OCI-LY7 (cell line): ENCODE data around the gene STK38L. TPM values are rescaled to one million over a fixed set of nuclear protein-coding genes. Genes with fewer than 3 reads are reported as not detected.

Source experiments
- BruUV-seq: library from RNA; stranded (reverse); fragments of 400-500 nt; replicated peaks from 2 replicates; lab custom pipeline; 2021; lab: Mats Ljungman, UMichigan
- CTCF ChIA-PET: fragments of 300-600 bp; sonication (Branson Sonifier 250); formaldehyde crosslinking; loops from one replicate; lab custom pipeline; 2022; ENCODE audit warnings: antibody characterized with exemption; ENCODE audit not compliant: unreplicated experiment; lab: Charles Lee
- POLR2A ChIA-PET: fragments of 300-600 bp; sonication (Branson Sonifier 250); formaldehyde crosslinking; loops from one replicate; lab custom pipeline; 2022; ENCODE audit warnings: antibody characterized with exemption; lab: Charles Lee
- DNase-seq: peaks from one replicate; pipeline ENCODE4 v3.0.0-alpha.2; 2015; ENCODE audit warnings: low spot score
- H2AFZ ChIP-seq: fragments of 200-600 bp; sonication (generic), shearing (Covaris generic); 2 replicates; pipeline ENCODE4 v1.6.1; 2014; ENCODE audit warnings: mild to moderate bottlenecking, antibody characterized with exemption, low read length, moderate library complexity
- H3K27ac ChIP-seq: fragments of 200-600 bp; sonication (generic); 2 replicates; pipeline ENCODE4 v1.5.1; 2014; ENCODE audit warnings: mixed run types, low read depth, mild to moderate bottlenecking, moderate library complexity, low read length, inconsistent platforms; ENCODE audit not compliant: poor library complexity, severe bottlenecking
- H3K36me3 ChIP-seq: fragments of 200-600 bp; sonication (generic); 2 replicates; pipeline ENCODE4 v1.6.1; 2014; ENCODE audit warnings: mild to moderate bottlenecking, antibody characterized with exemption, low read length, moderate library complexity, mixed read lengths; ENCODE audit not compliant: insufficient read depth
- H3K4me1 ChIP-seq: fragments of 200-600 bp; sonication (generic); 2 replicates; pipeline ENCODE4 v1.5.1; 2014; ENCODE audit warnings: mild to moderate bottlenecking, low read length; ENCODE audit not compliant: insufficient read depth, poor library complexity, severe bottlenecking
- H3K4me2 ChIP-seq: fragments of 200-600 bp; sonication (generic); 2 replicates; pipeline ENCODE4 v1.6.1; 2014; ENCODE audit warnings: mild to moderate bottlenecking, low read length
- H3K4me3 ChIP-seq: fragments of 200-600 bp; sonication (generic); 2 replicates; pipeline ENCODE4 v1.5.1; 2014; ENCODE audit warnings: mild to moderate bottlenecking, low read depth, low read length; ENCODE audit not compliant: poor library complexity, severe bottlenecking
- H3K79me2 ChIP-seq: fragments of 200-600 bp; sonication (generic); 2 replicates; pipeline ENCODE4 v1.6.1; 2016; ENCODE audit warnings: low read depth, mild to moderate bottlenecking, low read length, moderate library complexity, mixed read lengths; ENCODE audit not compliant: insufficient read depth
- H3K9me2 ChIP-seq: fragments of 200-600 bp; sonication (generic); 2 replicates; pipeline ENCODE4 v1.6.1; 2016; ENCODE audit warnings: mild to moderate bottlenecking, low read length, mixed read lengths; ENCODE audit not compliant: insufficient read depth
- H3K9me3 ChIP-seq: fragments of 200-600 bp; sonication (generic); 2 replicates; pipeline ENCODE4 v1.6.1; 2014; ENCODE audit warnings: mild to moderate bottlenecking, mixed run types, low read length, mixed read lengths
- H4K20me1 ChIP-seq: fragments of 200-600 bp; sonication (generic); 2 replicates; pipeline ENCODE4 v1.6.1; 2014; ENCODE audit warnings: mild to moderate bottlenecking, antibody characterized with exemption, low read length, moderate library complexity, mixed read lengths; ENCODE audit not compliant: insufficient read depth
- CTCF ChIP-seq: fragments of 200-600 bp; sonication (generic); conservative IDR thresholded peaks from 2 replicates; pipeline ENCODE4 v1.5.1; 2014; ENCODE audit warnings: mild to moderate bottlenecking, antibody characterized with exemption, low read length, moderate library complexity, mixed read lengths
- EZH2phosphoT487 ChIP-seq: fragments of 200-600 bp; sonication (generic); IDR thresholded peaks from 2 replicates; pipeline ENCODE4 v1.6.1; 2018; ENCODE audit warnings: low read depth, borderline replicate concordance, mild to moderate bottlenecking, mixed run types, antibody characterized with exemption, low read length, moderate library complexity, mixed read lengths
- intact Hi-C: fragments of 100-400 bp; cut with micrococcal nuclease; formaldehyde crosslinking; loops from one replicate; pipeline ENCODE4 v1.10.0; 2022; ENCODE audit not compliant: unreplicated experiment
- total RNA-seq, 2 experiments: library from RNA; depleted of rRNA in 1 of 2; stranded (reverse); fragments of >200 nt in 1 of 2; shearing (Covaris generic) in 1 of 2; gene quantifications; 2 replicates each; pipeline ENCODE4 v1.2.3, GENCODE V29; 2014 to 2022

STK38L gene
- total RNA-seq, 2 experiments from 2014 or later = 15.2 to 29.9 TPM

GRCh38 chr12:27361372-27361771, 117.3 kb downstream of the STK38L start:
- Histone ChIP-seq H3K79me2 (no peaks in the 10 kb centered on the region), H3K9me2 (no peaks in the 10 kb centered on the region), H3K4me3 (no peak overlapping the region), H3K4me2 (no peak overlapping the region), H3K36me3 (no peaks in the 10 kb centered on the region), H3K27ac (no peak overlapping the region), H3K9me3 (no peaks in the 10 kb centered on the region), H4K20me1 (no peaks in the 10 kb centered on the region), H2AFZ (no peak overlapping the region), H3K4me1 (no peaks in the 10 kb centered on the region)
- BruUV-seq = no TSS peak
- no peak for TF ChIP-seq EZH2phosphoT487
- no peak for TF ChIP-seq CTCF
- POLR2A ChIA-PET = no interaction called here
- intact Hi-C loops = no loop called here
- DNase-seq = no peak
- CTCF ChIA-PET = no interaction called here

DNA sequence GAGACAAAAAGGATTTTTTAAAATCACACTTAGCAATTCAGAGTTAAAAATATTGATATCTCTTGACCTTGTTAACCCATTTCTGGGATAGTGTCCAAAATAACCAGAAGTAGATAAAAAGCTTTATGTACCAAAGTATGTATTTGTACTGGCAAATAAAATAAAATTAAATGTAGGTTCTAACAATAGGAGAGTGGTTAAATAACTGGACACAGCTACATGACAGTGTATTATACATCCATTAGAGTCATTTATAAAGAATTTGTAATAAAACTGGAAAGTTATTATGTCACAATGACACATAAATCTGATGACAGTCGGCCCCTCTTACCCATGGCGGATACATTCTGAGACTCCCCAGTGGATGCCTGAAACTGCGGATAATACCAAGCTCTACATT, 122.5 kb downstream of the STK38L start:
- CTCF ChIA-PET = no interaction called here

More for the DNA sequence above, 122.5 kb downstream of the STK38L start:
- no peak overlapping the region for H2AFZ ChIP-seq
- no TSS peak for BruUV-seq
- H3K4me2 ChIP-seq = no peak overlapping the region
- H3K4me1 ChIP-seq = no peaks in the 10 kb centered on the region
- no peak overlapping the region for H3K4me3 ChIP-seq
- no peak for DNase-seq
- no peaks in the 10 kb centered on the region for H3K79me2 ChIP-seq
- H3K9me2 ChIP-seq = no peaks in the 10 kb centered on the region
- no peaks in the 10 kb centered on the region for H3K36me3 ChIP-seq
- POLR2A ChIA-PET = interaction anchor here (0.7 kb wide), 1 partner anchor 468 kb away, joined by 3 read pairs; no protein-coding TSS in a partner anchor
- no peak overlapping the region for H3K27ac ChIP-seq
- intact Hi-C loops = no loop called here
- H3K9me3 ChIP-seq = no peaks in the 10 kb centered on the region
- TF ChIP-seq CTCF (no peak), EZH2phosphoT487 (no peak)
- H4K20me1 ChIP-seq = no peaks in the 10 kb centered on the region
